Stimulated activated CD8-positive, alpha-beta memory T cell treated with anti-CD3 and anti-CD28 coated beads, Interleukin-7, amount 100 ng/mL, for 48 hours (primary cell): ENCODE results near the gene IKZF4.

ENCODE experiments used
- DNase-seq, 2 donors: peaks; one replicate each; pipeline ENCODE4 v3.0.0-alpha.2; 2020; ENCODE audit warnings: low read depth in 1 of 2; ENCODE audit errors: extremely low read depth in 1 of 2

Gene IKZF4

DNA sequence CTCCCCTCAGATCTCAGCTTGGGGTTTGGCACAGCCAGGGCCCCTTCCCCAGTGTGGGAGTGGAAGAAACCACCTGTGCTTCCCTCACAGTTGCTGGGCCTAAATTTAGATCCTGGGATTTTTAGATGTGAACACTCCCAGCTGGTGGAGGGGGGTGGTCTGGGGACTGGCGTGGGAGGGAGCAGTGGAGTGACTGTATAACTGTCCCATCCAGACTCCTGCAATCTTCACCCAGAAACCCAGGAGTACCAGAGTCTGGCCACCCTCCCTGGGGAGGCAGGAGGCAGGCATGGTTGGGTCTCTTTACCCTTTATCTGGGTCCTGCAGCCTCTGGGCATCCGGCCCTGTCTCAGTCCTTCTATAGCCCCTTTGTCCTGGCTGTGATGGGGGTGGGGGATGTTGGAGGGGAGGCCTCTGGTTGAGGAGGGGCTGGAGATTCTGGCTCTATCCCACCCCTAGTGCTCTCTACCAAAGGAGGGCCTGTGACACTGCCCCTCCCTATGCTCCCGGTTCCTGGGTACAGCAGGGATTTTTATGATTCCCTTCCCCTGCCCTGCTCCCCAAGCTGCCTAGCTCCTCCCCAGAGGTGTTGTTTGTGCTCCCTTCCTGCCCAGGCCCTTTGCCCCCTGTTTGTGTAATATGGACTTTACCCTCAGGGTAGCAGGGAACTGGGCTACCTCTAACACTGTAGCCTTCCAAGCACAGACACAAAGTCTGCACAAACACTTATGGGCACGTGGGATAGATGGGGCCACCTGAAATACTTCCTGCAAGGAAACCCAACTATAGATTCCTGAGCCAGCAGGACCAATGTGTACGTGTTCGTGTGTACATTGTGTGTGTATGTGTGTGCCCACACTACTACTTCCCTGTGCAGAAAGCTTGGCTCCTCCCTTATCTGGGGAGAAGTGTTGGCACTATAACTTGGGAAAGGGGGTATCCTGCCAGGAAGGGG lies 60.8 kb downstream of the IKZF4 start:
- DNase-seq, result no peak

DNA sequence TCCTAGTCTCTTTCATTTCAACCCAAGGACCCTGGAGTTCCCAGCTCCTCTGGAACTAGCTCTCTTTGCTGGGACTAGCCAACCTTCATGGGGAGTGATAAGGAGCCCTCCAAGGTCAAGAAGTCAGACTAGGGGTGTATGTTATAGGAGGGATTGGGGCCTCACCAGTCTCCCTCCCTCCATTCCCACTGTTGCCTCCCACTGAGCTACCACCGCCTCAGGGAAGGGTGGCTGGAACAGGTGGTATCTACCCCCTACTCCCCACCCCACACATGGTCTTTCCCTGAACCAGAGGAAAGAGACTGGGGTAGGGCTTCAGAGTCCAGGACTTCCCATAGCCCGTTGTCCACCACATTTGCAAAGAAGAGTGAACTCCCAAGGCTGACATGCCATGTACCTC lies 61.5 kb downstream of the IKZF4 start:
- DNase-seq, result no peak

DNA sequence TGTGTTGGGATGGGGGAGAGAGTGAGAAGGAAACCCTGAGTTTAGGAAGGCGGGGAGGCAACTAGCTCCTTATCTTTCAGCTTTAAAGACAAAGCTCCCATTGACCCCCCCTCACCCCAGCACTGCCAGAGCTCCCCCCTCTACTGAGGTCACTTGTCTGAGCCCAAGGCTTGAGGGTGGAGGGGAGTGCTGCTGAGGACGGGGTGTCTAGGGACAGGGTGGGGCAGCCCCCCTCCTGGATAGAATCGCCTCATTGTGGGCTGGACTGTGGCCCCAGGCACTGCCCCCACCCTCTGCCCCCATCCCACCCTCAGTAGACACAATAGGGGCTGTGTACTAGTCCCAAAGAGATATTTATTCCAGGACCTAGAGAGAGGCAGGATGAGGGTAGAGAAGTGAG lies 62.1 kb downstream of the IKZF4 start:
- no peak for DNase-seq

DNA sequence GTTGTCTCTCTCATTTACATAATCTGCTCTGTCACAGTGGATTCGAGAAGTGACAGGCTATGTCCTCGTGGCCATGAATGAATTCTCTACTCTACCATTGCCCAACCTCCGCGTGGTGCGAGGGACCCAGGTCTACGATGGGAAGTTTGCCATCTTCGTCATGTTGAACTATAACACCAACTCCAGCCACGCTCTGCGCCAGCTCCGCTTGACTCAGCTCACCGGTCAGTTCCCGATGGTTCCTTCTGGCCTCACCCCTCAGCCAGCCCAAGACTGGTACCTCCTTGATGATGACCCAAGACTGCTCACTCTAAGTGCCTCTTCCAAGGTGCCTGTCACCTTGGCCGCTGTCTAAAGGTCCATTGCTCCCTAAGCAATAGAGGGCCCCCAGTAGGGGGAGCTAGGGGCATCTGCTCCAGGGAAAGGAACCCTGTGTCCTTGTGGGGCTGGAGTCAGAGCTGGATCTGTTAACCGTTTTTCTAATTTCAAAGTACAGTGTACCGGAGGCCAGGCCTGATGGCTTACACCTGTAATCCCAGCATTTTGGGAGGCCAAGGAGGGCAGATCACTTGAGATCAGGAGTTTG lies 64.2 kb downstream of the IKZF4 start:
- DNase-seq, result no peak

DNA sequence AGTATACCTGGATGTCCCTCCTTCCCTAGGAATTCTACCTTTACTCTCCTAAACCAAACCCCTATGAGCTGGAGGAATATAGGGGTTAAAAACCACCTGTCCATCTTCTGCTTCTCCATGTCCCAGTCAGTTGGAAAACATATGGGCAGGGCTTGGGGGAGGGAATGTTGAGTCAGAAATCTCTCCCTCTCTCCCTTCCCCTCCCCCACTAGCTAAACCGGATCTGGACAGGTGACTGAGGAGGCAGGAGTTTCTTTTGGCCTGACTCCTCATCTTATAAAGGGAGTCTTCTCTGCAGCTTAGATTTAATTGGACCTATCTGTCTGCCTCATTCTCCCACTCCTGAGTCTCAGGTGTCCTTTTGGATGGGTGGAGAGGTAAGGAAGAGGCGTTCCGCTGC lies 65.3 kb downstream of the IKZF4 start:
- DNase-seq, result no peak

DNA sequence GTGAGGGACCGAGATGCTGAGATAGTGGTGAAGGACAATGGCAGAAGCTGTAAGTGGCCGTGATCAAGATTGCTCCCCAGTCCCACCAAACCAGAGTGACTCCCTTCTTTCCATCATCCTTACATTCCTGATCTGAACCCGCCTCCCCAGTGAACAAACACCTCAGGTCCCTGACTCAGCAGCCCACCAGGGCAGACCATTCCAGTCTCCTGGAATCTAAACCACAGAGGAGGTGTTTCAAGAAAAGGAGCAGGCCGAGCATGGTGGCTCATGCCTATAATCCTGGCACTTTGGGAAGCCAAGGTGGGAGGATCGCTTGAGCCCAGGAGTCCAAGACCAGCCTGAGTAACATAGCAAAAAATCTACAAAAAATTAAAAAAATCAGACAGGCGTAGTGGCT lies 65.8 kb downstream of the IKZF4 start:
- DNase-seq, result no peak

DNA sequence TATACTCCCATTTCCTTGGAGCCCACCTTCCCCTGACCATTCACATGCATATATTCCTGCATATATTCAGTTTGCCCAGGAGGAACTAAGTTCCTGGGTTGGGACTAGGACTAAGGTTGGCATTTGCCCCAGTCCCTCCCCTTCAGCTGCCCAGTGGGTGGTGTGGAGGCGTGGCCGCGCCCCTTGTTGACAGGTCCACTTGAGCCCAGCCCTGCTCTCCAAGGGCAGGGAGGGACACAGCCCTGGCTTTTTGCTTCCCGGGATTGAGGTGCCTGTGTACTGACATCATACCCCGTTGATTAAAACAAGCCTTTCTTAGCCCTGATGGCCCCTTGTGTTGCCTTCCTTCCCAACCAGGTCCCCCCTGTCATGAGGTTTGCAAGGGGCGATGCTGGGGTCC lies 66.4 kb downstream of the IKZF4 start:
- DNase-seq, result no peak
